AG04450 (cell line): ENCODE measurements around the gene NAA11. TPM values are rescaled to one million over a fixed set of nuclear protein-coding genes. Genes with fewer than 3 reads are reported as not detected.

Experiments used
- CTCF ChIA-PET: fragments of 300-600, 350-600 bp; formaldehyde crosslinking; extraction: SDS; loops from one replicate; lab custom pipeline; 2022; ENCODE audit warnings: antibody characterized with exemption, inconsistent platforms; lab: Charles Lee
- POLR2A ChIA-PET: fragments of 350-600 bp; formaldehyde crosslinking; extraction: SDS; loops from one replicate; lab custom pipeline; 2021; ENCODE audit warnings: antibody characterized with exemption, inconsistent platforms; lab: Yijun Ruan, JAX
- DNase-seq: peaks from one replicate; pipeline ENCODE4 v3.0.0-alpha.2; 2011; ENCODE audit warnings: low read depth, low spot score
- H3K27ac ChIP-seq: one replicate; pipeline ENCODE4 v1.5.1; 2012; ENCODE audit warnings: low read depth, low read length, control low read depth
- H3K27me3 ChIP-seq: one replicate; pipeline ENCODE4 v1.6.0; 2012; ENCODE audit warnings: low read length; ENCODE audit not compliant: control insufficient read depth, insufficient read depth
- H3K4me3 ChIP-seq: 2 replicates; pipeline ENCODE4 v1.5.1; 2011; ENCODE audit warnings: mild to moderate bottlenecking, low read depth, low read length, control low read depth
- H3K9me3 ChIP-seq: 2 replicates; pipeline ENCODE4 v1.5.1; 2012; ENCODE audit warnings: low read length; ENCODE audit not compliant: control insufficient read depth, insufficient read depth
- CTCF ChIP-seq: IDR thresholded peaks from 2 replicates; pipeline ENCODE4 v1.5.1; 2011; ENCODE audit warnings: low read depth, low read length, control low read depth, inconsistent platforms
- polyA minus RNA-seq: library from RNA; depleted of rRNA, polyadenylated mRNA; stranded (reverse); fragments of >200 nt; gene quantifications from 2 replicates; pipeline ENCODE4 v1.2.3, GENCODE V29; 2011; rRNA and poly(A)+ RNA removed
- polyA plus RNA-seq: library from polyadenylated mRNA; depleted of rRNA; stranded (reverse); fragments of >200 nt; gene quantifications from 2 replicates; pipeline ENCODE4 v1.2.3, GENCODE V29; 2011; rRNA removed

The NAA11 gene
- not detected in 2 replicates for polyA plus RNA-seq
- polyA minus RNA-seq = not detected in 2 replicates

DNA sequence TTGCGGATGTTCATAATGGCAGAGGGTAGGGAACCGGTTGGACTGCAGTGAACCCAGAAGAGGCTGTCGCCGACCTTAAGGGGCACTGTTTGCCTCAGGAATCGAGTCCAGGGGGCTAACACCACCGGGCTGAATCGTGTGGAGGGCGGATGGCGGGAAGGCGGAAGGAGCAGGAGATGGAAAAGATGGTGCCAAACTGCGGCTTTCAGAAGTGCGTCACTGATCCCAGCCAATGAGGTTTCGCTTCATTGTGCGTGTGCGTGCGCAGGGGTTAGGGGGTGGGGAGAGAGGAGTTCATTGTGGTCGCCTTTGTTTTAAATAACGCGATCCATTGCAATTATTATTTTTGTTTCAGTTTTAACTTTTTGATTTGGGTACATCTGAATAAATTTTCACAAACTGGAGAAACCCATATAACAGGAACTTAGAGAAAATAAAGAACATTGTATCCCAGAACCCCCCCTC lies at the start of gene NAA11:
NAA11 (minus strand) TSS at position 198 of the 465 bp plus-strand sequence; CDS start at position 14, 184 bp downstream.
- ChIA-PET POLR2A (no interaction called here), CTCF (no interaction called here)
- no peak for DNase-seq
- no peaks in the 10 kb centered on the region for H3K27me3 ChIP-seq
- H3K27ac ChIP-seq = no peak within 1 kb of the TSS
- H3K4me3 ChIP-seq = no peak within 1 kb of the TSS
- no peaks in the 10 kb centered on the region for H3K9me3 ChIP-seq
- TF ChIP-seq CTCF = no peak

DNA sequence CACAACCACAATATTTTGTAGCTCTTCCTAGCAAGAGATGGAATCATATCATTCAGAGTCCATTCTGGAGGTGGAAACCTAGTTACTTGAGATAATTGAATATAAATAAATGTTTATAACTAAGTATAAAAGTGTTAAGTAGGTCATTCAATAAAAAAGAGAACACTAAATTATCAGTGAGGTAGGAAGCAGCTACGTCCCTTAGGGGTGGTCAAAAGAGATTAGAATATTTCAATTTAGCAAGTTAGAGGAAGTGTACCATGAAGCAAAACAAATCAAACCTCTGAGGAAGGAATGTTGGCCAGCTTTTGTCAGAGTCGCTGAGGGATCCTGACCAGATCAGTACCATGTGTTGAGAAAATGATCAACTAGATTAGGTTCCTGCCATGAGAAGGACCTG lies 44.2 kb upstream of the NAA11 start:
- no peaks in the 10 kb centered on the region for H3K27me3 ChIP-seq
- POLR2A ChIA-PET = no interaction called here
- CTCF ChIA-PET = no interaction called here
- H3K4me3 ChIP-seq = no peak overlapping the region
- H3K9me3 ChIP-seq = no peaks in the 10 kb centered on the region
- no peak overlapping the region for H3K27ac ChIP-seq
- TF ChIP-seq CTCF = no peak
- no peak for DNase-seq

DNA sequence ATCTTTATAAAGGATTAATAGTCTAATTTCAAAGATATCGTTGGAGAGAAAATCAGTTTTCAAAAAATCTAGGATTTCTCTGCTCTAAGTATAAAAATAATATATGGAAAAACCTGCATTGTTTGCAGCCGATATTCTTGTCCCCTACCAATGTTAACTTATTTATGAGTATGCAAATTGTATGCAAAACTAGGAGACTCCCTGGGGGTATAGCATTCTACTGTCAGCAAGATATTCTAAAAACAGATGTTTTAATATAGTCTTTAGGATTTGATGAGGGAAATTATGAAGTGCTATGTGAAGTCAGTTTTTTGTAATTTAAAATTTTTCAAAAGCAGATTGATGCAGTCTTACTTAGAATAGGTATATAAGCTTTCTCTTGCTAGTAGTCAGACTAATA lies 41.2 kb upstream of the NAA11 start:
- no peaks in the 10 kb centered on the region for H3K27me3 ChIP-seq
- no peak for DNase-seq
- H3K4me3 ChIP-seq = no peak overlapping the region
- POLR2A ChIA-PET = no interaction called here
- CTCF ChIA-PET = no interaction called here
- TF ChIP-seq CTCF = no peak
- no peaks in the 10 kb centered on the region for H3K9me3 ChIP-seq
- no peak overlapping the region for H3K27ac ChIP-seq

GRCh38 chr4:79366422-79366821 lies 40.6 kb upstream of the NAA11 start:
- ChIA-PET CTCF (no interaction called here), POLR2A (no interaction called here)
- Histone ChIP-seq H3K4me3 (no peak overlapping the region), H3K27me3 (no peaks in the 10 kb centered on the region), H3K9me3 (no peaks in the 10 kb centered on the region), H3K27ac (no peak overlapping the region)
- DNase-seq = no peak
- no peak for TF ChIP-seq CTCF

- no peak for DNase-seq
- H3K9me3 ChIP-seq = no peaks in the 10 kb centered on the region
- no peak overlapping the region for H3K4me3 ChIP-seq
- POLR2A ChIA-PET = no interaction called here
- CTCF ChIA-PET = no interaction called here
- H3K27ac ChIP-seq = no peak overlapping the region
- no peak for TF ChIP-seq CTCF
- no peaks in the 10 kb centered on the region for H3K27me3 ChIP-seq
These were observed 38.2 kb upstream of the NAA11 start for GRCh38 chr4:79364061-79364460.
